HG02981 (cell line): ENCODE results near the gene AHNAK.
"Not testable (repeated sequence)": the region's sequence is repeated elsewhere in the genome, so short reads cannot be mapped to it uniquely, and the experiment has no call there.

Experiments used
- ATAC-seq: cut with Tn5 transposase; IDR thresholded peaks from one replicate; pipeline ENCODE4 v1.9.1; 2021; ENCODE audit warnings: mild to moderate bottlenecking, moderate library complexity; ENCODE audit not compliant: unreplicated experiment

The AHNAK gene

GRCh38 chr11:62466444-62466843 lies 80.2 kb downstream of the AHNAK start:
- ATAC-seq: no peak

GRCh38 chr11:62464655-62465054 lies 82.0 kb downstream of the AHNAK start:
- ATAC-seq: no peak

- ATAC-seq: no peak
These were observed 83.5 kb downstream of the AHNAK start for GRCh38 chr11:62463121-62463542.

GRCh38 chr11:62462508-62462892 lies 84.1 kb downstream of the AHNAK start:
- no peak for ATAC-seq

- no peak for ATAC-seq
These were observed 84.7 kb downstream of the AHNAK start for GRCh38 chr11:62461740-62462507.

GRCh38 chr11:62459080-62459479 lies 87.5 kb downstream of the AHNAK start:
- ATAC-seq: no peak

- no peak for ATAC-seq
These were observed 88.2 kb downstream of the AHNAK start for GRCh38 chr11:62458212-62459002.

GRCh38 chr11:62457478-62457877 lies 89.1 kb downstream of the AHNAK start:
- ATAC-seq: no peak

GRCh38 chr11:62456630-62457029 lies 90.0 kb downstream of the AHNAK start:
- no peak for ATAC-seq

- ATAC-seq: no peak
These were observed 93.7 kb downstream of the AHNAK start for GRCh38 chr11:62452839-62453468.

- no peak for ATAC-seq
These were observed 94.3 kb downstream of the AHNAK start for GRCh38 chr11:62452261-62452660.

GRCh38 chr11:62451241-62451621 lies 95.4 kb downstream of the AHNAK start:
- no peak for ATAC-seq

- ATAC-seq: no peak
These were observed 95.9 kb downstream of the AHNAK start for GRCh38 chr11:62450543-62451240.

GRCh38 chr11:62449912-62450311 lies 96.7 kb downstream of the AHNAK start:
- not testable (repeated sequence) for ATAC-seq

GRCh38 chr11:62449451-62449851 lies 97.2 kb downstream of the AHNAK start:
- ATAC-seq: no peak

GRCh38 chr11:62446091-62446490 lies 100.5 kb downstream of the AHNAK start:
- no peak for ATAC-seq

- ATAC-seq: no peak
These were observed 101.3 kb downstream of the AHNAK start for GRCh38 chr11:62445314-62445740.

- ATAC-seq: no peak
These were observed 101.8 kb downstream of the AHNAK start for GRCh38 chr11:62444835-62445234.

- no peak for ATAC-seq
These were observed 102.3 kb downstream of the AHNAK start for GRCh38 chr11:62444236-62444833.

- ATAC-seq: no peak
These were observed 103.0 kb downstream of the AHNAK start for GRCh38 chr11:62443390-62444235.
